Activated naive CD4-positive, alpha-beta T cell treated with anti-CD3 and anti-CD28 coated beads, Interleukin-2, amount 10 ng/mL, durations not matched to agents 7 days and 5 days (primary cell): ENCODE measurements around the gene VPS37B.
"Not testable (repeated sequence)": the region's sequence is repeated elsewhere in the genome, so short reads cannot be mapped to it uniquely, and the experiment has no call there.

Source experiments
- CTCF ChIA-PET: fragments of 350-600 bp; sonication (Branson Sonifier 250); formaldehyde crosslinking; loops from one replicate; lab custom pipeline; 2021; ENCODE audit warnings: antibody characterized with exemption; lab: Charles Lee
- DNase-seq: peaks from one replicate; pipeline ENCODE4 v3.0.0-alpha.2; 2020
- H3K27ac Mint-ChIP-seq: one replicate; pipeline ENCODE4 v1.8.0; 2021; ENCODE audit warnings: mild to moderate bottlenecking, moderate library complexity, mixed read lengths
- H3K27me3 Mint-ChIP-seq: one replicate; pipeline ENCODE4 v1.8.0; 2021; ENCODE audit warnings: mild to moderate bottlenecking, mixed read lengths
- H3K36me3 Mint-ChIP-seq: one replicate; pipeline ENCODE4 v1.8.0; 2021; ENCODE audit warnings: mixed read lengths
- H3K4me1 Mint-ChIP-seq: one replicate; pipeline ENCODE4 v1.8.0; 2021; ENCODE audit warnings: mixed read lengths
- H3K4me3 Mint-ChIP-seq: one replicate; pipeline ENCODE4 v1.8.0; 2021; ENCODE audit warnings: mild to moderate bottlenecking, moderate library complexity, mixed read lengths
- H3K9me3 Mint-ChIP-seq: one replicate; pipeline ENCODE4 v1.8.0; 2021; ENCODE audit warnings: mixed read lengths

Gene VPS37B

DNA sequence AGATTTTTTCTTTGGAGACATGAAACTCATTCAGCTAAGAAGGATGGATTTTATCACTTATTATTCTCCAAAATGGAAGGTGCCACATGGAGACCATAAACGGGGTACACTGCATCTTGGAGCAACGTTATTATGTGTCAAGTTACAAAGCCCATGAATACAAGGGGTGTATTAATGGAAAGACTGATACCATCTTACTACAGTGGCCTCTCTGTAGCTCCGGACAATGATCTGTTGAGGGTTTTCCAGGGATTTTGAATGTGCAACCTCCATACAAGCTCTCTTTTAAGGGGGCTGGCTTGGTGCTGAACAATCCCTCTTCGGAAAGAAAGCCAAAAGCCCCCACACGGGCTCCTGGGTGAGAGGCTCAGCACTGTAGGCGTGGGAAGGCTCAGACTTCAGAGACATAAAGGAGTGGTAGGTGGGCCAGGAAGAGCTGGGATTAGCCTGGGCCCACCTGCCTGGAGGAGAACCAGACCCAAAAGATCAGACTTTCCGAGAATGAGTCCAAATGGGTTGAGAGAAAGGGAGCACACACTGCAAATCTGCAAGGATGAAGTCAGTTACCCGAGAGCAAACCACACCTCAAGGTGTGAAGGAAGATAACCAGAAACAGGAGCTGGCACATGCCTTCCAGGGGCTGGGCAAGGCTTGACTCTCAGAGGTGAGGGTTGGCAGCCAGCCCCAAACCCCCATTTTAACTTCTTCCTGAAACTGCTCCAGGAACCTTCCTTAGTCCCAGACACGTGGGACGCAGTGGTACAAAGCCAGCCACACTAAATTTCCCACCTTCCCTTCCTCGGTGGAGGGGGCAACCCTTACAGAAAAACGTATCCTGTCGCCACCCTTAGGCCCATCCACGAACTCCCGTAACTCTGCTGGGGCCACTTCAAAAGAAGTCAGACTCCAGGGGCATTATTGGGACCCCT, 1.5 kb downstream of the VPS37B start:
- Mint-ChIP-seq H3K4me1 (peaks cover 85% of the 10 kb centered on the region), H3K4me3 (peak overlapping the region; percentile 95), H3K9me3 (no peaks in the 10 kb centered on the region), H3K27ac (peak overlapping the region; percentile 91), H3K36me3 (peaks cover 26% of the 10 kb centered on the region), H3K27me3 (peaks cover 28% of the 10 kb centered on the region)
- CTCF ChIA-PET: no interaction called here
- no peak for DNase-seq

DNA sequence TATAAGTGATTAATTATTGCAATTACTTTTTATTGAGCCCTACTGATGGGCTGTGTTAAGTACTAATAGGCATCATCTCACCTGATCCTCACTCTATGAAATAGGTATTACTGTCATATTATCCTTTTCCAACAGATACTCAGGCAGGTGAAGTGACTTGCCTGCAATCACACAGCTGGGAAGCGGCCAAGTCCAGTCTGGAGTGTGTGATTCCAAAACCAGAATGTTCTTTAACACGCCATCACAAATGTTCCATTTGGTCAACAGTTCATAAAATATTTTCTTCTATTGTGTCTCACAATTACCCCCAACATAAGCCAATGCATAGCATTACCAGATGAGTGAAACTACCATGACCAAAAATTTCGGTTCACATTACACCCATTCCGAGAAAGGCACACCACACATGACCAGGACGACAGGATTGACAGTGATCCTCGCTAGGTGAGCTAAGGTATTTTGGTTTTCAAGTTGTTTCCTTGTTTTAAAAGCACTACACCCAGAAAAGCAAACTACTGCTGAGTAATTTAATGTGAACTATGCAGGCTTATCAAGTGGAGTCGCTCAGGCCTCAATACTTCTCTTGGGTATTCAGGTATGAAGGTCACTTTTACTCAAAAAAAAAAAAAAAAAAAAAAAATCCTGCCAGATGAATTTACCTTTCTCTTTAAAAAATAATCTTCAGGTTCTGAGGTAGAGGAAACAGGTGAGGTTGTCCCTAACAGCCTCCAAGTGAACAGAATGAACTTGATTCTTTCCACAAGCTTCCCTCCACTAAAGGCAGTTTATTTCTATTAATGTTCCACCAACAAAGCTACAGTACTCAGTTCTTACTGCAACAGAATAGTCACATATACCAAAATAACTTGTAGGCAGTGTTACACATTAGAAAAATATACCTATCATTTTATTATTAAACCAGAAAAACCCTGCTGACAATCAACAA, 2.4 kb downstream of the VPS37B start:
- Mint-ChIP-seq H3K9me3 (no peaks in the 10 kb centered on the region), H3K27me3 (peaks cover 28% of the 10 kb centered on the region), H3K36me3 (peaks cover 26% of the 10 kb centered on the region), H3K4me1 (peaks cover 86% of the 10 kb centered on the region), H3K4me3 (peak overlapping the region; percentile 6), H3K27ac (no peak overlapping the region)
- DNase-seq: no peak
- CTCF ChIA-PET: no interaction called here

DNA sequence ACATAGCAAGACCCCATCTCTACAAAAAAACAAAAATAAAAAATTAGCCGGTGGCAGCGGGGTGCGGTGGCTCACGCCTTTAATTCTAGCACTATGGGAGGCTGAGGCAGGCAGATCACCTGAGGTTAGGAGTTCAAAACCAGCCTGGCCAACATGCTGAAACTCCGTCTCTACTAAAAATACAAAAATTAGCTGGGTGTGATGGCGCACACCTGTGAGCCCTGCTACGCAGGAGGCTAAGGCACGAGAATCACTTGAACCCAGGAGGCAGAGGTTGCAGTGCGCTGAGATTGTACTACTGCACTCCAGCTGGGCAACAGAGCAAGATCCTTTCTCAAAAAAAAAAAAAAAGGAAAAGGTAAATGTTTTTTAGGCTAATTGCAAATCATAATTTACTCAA, 3.2 kb downstream of the VPS37B start:
- peaks cover 26% of the 10 kb centered on the region for H3K36me3 Mint-ChIP-seq
- peaks cover 86% of the 10 kb centered on the region for H3K4me1 Mint-ChIP-seq
- not testable (repeated sequence) for DNase-seq, H3K9me3 Mint-ChIP-seq, H3K4me3 Mint-ChIP-seq, H3K27ac Mint-ChIP-seq
- CTCF ChIA-PET: interaction anchor here (1.4 kb wide), 1 partner anchor 60 kb away, joined by 3 read pairs; no protein-coding TSS in a partner anchor
- H3K27me3 Mint-ChIP-seq: peaks cover 28% of the 10 kb centered on the region

DNA sequence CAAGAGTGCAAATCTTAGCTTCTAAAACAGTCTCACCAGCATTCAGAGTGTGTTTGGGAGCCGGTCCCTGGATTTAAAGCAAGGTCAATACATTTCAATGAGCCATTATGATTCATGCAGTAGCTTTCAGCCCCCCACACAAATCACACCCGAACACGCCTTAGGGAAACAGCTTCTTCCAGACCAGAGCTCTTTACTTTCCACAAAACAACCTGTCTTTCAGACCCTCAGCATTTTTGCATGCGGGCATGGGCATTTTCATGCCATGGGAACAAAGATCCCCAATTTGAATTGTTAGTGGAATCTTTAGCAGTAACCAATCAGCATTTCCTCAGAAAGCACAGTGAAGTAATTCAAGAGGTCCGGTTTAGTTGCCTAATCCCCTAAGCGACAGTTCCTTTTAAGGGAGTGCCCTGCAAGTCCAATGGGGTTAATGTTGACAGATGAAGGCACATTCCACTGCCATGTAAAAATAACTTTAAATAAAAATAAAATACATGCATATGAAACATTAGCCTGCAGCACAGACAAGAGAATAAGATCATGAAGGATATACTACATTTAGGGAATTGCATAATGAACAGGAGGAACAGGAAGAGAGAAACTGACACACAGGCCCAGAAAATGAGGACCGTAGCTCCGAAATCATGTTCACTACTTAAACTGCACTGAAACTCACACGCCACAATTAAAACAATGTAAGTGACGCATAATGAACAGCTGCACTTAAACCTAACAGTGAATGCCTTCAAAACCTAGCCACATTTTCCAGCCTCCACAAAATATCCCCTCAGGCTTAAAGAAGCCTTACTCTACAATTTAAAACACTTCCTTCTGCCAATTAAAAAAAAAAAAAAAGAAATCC, 4.0 kb downstream of the VPS37B start:
- H3K9me3 Mint-ChIP-seq: no peaks in the 10 kb centered on the region
- CTCF ChIA-PET: interaction anchor here (1.4 kb wide), 1 partner anchor 61 kb away, joined by 3 read pairs; no protein-coding TSS in a partner anchor
- peaks cover 24% of the 10 kb centered on the region for H3K27me3 Mint-ChIP-seq
- H3K27ac Mint-ChIP-seq: no peak overlapping the region
- no peak overlapping the region for H3K4me3 Mint-ChIP-seq
- H3K36me3 Mint-ChIP-seq: peaks cover 26% of the 10 kb centered on the region
- peaks cover 87% of the 10 kb centered on the region for H3K4me1 Mint-ChIP-seq
- DNase-seq: no peak

DNA sequence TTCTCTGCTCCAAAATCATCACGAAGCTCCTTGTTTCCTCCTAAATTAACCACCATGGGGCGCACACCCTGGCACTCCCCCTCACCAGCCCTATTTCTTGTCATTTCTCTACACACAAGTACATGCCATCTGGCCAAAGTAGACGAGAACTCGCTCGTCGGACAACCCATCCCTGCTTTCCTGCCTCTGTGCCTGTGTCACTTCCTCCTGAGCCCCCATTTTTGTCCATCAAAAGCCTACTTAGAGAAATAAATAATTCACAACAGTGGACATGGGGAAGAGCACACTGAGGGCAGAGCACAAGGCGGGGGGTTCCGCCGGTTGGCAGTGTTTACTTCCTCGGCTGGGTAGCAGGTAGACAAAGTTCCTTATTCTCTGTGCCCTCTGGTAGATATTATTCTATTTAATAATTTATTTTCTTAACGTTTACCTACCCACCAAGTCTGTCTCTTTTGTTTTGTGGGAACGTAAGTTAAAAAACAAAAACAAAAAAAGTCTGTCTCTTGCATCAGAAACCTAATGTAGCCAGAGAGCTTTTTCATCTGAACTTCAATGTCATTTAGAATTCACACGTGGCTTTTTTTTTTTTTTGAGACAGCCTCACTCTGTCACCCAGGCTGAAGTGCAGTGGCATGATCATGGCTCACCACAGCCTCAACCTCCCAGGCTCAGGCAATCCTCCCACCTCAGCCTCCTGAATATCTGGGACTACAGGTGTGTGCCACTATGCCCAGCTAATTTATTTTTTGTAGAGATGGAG, 6.0 kb downstream of the VPS37B start:
- no peaks in the 10 kb centered on the region for H3K9me3 Mint-ChIP-seq
- peaks cover 13% of the 10 kb centered on the region for H3K36me3 Mint-ChIP-seq
- no peak for DNase-seq
- peak overlapping the region; percentile 25 for H3K4me3 Mint-ChIP-seq
- H3K27ac Mint-ChIP-seq: peak overlapping the region; percentile 81
- peaks cover 80% of the 10 kb centered on the region for H3K4me1 Mint-ChIP-seq
- peaks cover 6% of the 10 kb centered on the region for H3K27me3 Mint-ChIP-seq
- CTCF ChIA-PET: interaction anchor here (3.2 kb wide), 1 partner anchor 8 kb away, joined by 17 read pairs; no protein-coding TSS in a partner anchor

DNA sequence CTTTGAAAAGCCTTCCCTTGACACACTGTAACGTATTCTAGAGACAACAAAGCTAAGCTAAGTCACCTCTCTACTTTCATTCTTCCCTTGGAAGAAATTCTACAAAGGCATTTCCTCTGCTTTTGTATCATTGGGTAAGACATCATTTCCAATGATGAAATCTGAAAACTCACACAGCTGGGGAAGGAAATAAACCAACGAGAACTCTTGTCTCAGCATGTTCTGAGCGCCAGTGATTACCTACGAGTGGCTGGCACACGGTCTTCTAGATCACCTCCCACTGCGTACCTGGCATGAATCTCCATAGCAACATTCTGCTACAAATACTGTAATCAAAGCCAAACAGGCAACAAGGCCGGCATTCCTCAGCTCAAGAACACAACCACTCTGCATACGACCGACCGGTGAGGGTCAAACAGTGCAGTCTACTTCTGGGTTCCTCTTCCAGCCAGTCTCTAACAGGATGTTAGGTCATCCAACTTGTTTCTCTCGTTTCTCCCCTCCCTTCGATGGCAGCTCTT, 7.6 kb downstream of the VPS37B start:
- peaks cover 80% of the 10 kb centered on the region for H3K4me1 Mint-ChIP-seq
- H3K4me3 Mint-ChIP-seq: peak overlapping the region; percentile 65
- peaks cover 5% of the 10 kb centered on the region for H3K27me3 Mint-ChIP-seq
- peaks cover 2% of the 10 kb centered on the region for H3K9me3 Mint-ChIP-seq
- peak; percentile 68 for DNase-seq
- peak overlapping the region; percentile 96 for H3K27ac Mint-ChIP-seq
- CTCF ChIA-PET: interaction anchor here (0.9 to 3.2 kb wide), 4 partner anchors 9 to 59 kb away, joined by 3 to 17 read pairs (median 4); no protein-coding TSS in a partner anchor
- peaks cover 14% of the 10 kb centered on the region for H3K36me3 Mint-ChIP-seq

DNA sequence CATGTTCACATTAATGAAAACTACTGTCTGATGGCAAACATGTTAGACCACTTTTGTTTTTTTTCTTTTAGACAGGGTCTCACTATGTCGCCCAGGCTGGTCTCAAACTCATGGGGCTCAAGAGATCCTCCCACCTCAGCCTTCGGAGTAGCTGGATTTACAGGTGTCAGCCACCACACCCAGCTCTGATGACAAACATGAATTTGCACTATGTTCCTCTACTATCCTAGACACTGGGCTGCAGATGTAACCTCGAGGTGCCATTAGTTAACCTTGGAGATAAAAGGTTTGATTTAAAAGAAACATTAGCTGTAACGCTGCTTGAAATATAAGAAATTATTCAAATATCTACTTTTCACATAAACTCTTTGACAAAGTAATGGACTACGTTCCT, 8.1 kb downstream of the VPS37B start:
- Mint-ChIP-seq H3K4me1 (peaks cover 83% of the 10 kb centered on the region), H3K27ac (peak overlapping the region; percentile 96), H3K9me3 (peaks cover 2% of the 10 kb centered on the region), H3K36me3 (peaks cover 16% of the 10 kb centered on the region), H3K4me3 (peak overlapping the region; percentile 65), H3K27me3 (peaks cover 5% of the 10 kb centered on the region)
- no peak for DNase-seq
- CTCF ChIA-PET: interaction anchor here (0.9 to 3.2 kb wide), 4 partner anchors 10 to 59 kb away, joined by 3 to 17 read pairs (median 4); no protein-coding TSS in a partner anchor

DNA sequence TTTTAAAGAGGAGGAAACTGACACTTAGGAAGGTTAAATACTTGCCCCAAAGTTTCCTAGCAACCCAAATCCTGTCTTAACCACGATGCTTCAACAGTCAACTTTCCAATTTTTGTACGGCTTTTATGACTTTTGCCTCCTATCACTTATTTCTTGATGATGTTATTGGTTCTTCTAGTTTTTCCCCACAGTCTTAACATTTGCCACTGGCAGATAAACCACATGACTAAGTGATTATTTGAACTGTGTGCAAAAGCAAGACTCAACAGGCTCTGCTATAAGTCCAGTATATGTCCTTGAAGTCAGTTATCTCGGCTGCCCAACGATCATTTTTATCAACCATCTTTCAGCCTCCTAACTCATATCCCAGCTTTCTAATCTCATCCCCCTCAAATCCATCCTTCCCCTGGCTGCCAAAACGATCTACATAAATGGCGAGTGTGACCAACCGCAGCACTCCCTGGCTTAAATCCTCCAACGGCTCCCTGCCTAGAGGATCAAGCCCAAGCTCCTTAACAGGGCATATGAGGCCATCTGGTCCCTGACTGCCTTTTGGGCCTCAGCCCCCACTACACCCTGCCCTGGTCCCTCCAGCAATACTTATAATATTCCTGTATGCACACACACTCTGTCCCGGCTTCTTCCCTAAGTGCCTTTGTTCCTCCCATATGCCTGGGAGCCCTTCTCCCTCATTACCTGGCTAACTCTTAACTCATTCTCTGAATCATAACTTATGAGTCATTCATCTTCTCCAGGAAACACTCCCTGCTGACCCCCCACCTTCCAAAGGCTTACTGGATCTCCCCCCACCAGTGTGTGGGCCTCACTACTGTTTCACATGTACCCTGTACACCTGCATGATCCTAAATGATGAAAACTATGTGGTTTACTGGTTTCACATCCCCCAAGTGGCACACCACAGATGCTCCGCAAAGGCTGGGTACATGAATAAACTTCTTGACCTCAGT, 8.8 kb downstream of the VPS37B start:
- Mint-ChIP-seq H3K4me3 (peak overlapping the region; percentile 35), H3K27me3 (peaks cover 5% of the 10 kb centered on the region), H3K27ac (peak overlapping the region; percentile 96), H3K36me3 (peaks cover 13% of the 10 kb centered on the region), H3K4me1 (peaks cover 84% of the 10 kb centered on the region), H3K9me3 (peaks cover 2% of the 10 kb centered on the region)
- CTCF ChIA-PET: interaction anchor here (0.9 to 3.2 kb wide), 5 partner anchors 11 to 60 kb away, joined by 3 to 17 read pairs (median 4); no protein-coding TSS in a partner anchor
- DNase-seq: peak; percentile 66

DNA sequence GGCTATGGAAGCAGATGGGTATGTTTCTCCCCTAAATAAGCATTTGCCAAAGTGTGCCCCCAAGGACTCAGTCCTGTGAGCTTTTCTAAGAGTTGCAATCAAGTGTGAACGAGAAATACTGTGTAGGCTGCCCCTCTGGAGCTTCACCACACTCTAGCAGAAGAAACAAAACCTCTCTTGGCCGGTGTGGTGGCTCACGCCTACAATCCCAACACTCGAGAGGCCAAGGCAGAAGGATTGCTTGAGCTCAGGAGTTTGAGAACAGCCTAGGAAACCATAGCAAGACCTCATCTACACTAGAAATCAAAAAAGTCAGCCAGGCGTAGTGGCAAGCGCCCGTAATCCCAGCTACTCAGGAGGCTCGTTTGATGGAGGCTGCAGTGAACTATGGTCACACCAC, 9.8 kb downstream of the VPS37B start:
- Mint-ChIP-seq H3K36me3 (peaks cover 14% of the 10 kb centered on the region), H3K27me3 (peaks cover 5% of the 10 kb centered on the region), H3K27ac (peak overlapping the region; percentile 43), H3K4me3 (no peak overlapping the region), H3K9me3 (peaks cover 2% of the 10 kb centered on the region), H3K4me1 (peaks cover 81% of the 10 kb centered on the region)
- CTCF ChIA-PET: interaction anchor here (0.6 to 1.6 kb wide), 2 partner anchors 17 to 25 kb away, joined by 3 to 4 read pairs; no protein-coding TSS in a partner anchor
- no peak for DNase-seq

DNA sequence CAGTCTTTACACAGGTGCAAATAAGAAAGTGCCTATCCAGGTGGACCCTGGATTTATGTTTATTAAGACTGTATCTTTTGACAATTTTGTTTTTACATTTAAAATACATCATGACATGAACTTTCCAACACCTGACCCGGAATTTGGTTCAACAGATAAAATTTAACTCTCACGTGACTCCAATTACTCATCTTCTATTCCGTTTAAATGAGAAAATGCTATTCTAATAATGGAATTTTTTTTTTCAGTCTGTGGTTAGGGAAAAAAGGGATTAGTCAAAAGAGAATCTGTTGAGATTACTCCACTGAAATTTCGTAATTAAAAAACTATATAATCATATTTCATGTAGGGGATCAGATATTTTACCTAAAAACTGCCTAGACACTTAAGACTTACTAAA, 11.1 kb downstream of the VPS37B start:
- Mint-ChIP-seq H3K9me3 (peaks cover 2% of the 10 kb centered on the region), H3K27me3 (peaks cover 12% of the 10 kb centered on the region), H3K36me3 (peaks cover 27% of the 10 kb centered on the region), H3K4me3 (no peak overlapping the region), H3K4me1 (peaks cover 83% of the 10 kb centered on the region), H3K27ac (no peak overlapping the region)
- DNase-seq: no peak
- CTCF ChIA-PET: no interaction called here

DNA sequence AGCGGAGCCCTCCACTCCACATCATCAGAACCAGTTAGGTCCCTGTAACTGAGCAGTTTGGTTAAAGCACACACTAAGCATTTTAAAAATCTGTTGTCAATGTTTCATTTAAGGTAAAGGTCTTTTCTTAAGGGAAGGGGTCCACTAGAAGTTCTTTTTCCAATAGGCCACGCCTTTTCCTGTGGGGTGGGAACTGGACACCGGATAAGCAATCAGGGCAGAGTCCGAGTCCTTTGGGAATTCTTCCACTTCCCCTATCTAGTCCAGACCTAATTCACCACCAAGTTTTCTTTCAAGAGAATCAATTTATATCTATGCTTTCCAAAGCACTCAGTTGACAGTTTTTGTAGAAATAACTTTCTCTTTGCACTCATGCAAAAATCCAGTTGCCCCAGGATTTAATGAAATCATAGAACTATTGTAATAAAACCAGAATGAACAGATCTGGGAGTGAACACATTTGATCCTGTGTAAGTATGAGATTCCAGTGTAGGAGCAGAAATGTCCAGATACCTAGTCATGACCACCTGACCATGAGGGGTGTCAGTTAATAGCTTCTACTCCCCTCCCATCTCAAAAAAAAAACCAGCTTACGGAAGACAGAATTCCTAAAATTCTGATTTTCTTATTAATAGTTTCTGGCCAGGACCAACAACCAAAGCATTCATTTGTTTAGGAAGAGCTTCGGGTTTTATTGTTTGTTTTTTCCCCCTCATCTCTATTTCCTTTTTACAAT, 11.7 kb downstream of the VPS37B start:
- H3K4me3 Mint-ChIP-seq: no peak overlapping the region
- peaks cover 31% of the 10 kb centered on the region for H3K36me3 Mint-ChIP-seq
- no peak for DNase-seq
- peaks cover 2% of the 10 kb centered on the region for H3K9me3 Mint-ChIP-seq
- H3K27ac Mint-ChIP-seq: no peak overlapping the region
- CTCF ChIA-PET: no interaction called here
- H3K4me1 Mint-ChIP-seq: peaks cover 82% of the 10 kb centered on the region
- H3K27me3 Mint-ChIP-seq: peaks cover 14% of the 10 kb centered on the region
